ENCODE data around the gene COMMD7. TPM values are rescaled to one million over a fixed set of nuclear protein-coding genes. Genes with fewer than 3 reads are reported as not detected.
A peak's percentile ranks its signal among the peaks of the same experiment; 100 is the strongest.
"Not testable (repeated sequence)": the region's sequence is repeated elsewhere in the genome, so short reads cannot be mapped to it uniquely, and the experiment has no call there.

The COMMD7 gene
- total RNA-seq, 2 experiments from 2014 or later, result 52.6 to 55.6 TPM

- no peaks in the 10 kb centered on the region for H3K9me3 Mint-ChIP-seq
- POLR2A ChIA-PET, result interaction anchor here (0.5 to 2.6 kb wide), 5 partner anchors 25 to 393 kb away, joined by 3 to 12 read pairs (median 4); partner anchors contain the start of gene DNMT3B
- H3K27me3 Mint-ChIP-seq, result no peaks in the 10 kb centered on the region
- peak overlapping the region; percentile 74 for H3K4me3 Mint-ChIP-seq
- peaks cover 33% of the 10 kb centered on the region for H3K4me1 Mint-ChIP-seq
- ATAC-seq (ENCODE audit: low read depth), result peak; percentile 86
- peak overlapping the region; percentile 86 for H3K27ac Mint-ChIP-seq
- peak; percentile 42 for DNase-seq
- H3K36me3 Mint-ChIP-seq, result peaks cover 14% of the 10 kb centered on the region
Observed at GRCh38 chr20:32737371-32738223, 5.7 kb downstream of the COMMD7 start.

- peaks cover 22% of the 10 kb centered on the region for H3K4me1 Mint-ChIP-seq
- H3K36me3 Mint-ChIP-seq, result peaks cover 22% of the 10 kb centered on the region
- no peak overlapping the region for H3K4me3 Mint-ChIP-seq
- no peak for ATAC-seq (ENCODE audit: low read depth)
- no peak for DNase-seq
- H3K27me3 Mint-ChIP-seq, result no peaks in the 10 kb centered on the region
- H3K9me3 Mint-ChIP-seq, result no peaks in the 10 kb centered on the region
- POLR2A ChIA-PET, result interaction anchor here (3.6 kb wide), 1 partner anchor 11 kb away, joined by 16 read pairs; the partner anchor contains the start of gene COMMD7
- H3K27ac Mint-ChIP-seq, result peak overlapping the region; percentile 55
Observed at GRCh38 chr20:32731882-32732266, 11.4 kb downstream of the COMMD7 start.

- H3K9me3 Mint-ChIP-seq; H3K27me3 Mint-ChIP-seq; H3K4me3 Mint-ChIP-seq; ATAC-seq (ENCODE audit: low read depth); H3K27ac Mint-ChIP-seq; DNase-seq: not testable (repeated sequence)
- POLR2A ChIA-PET, result interaction anchor here (0.7 kb wide), 1 partner anchor 33 kb away, joined by 3 read pairs; no protein-coding TSS in a partner anchor
- peaks cover 26% of the 10 kb centered on the region for H3K36me3 Mint-ChIP-seq
- peaks cover 11% of the 10 kb centered on the region for H3K4me1 Mint-ChIP-seq
Observed at GRCh38 chr20:32729334-32729733, 13.9 kb downstream of the COMMD7 start.

GRCh38 chr20:32728435-32728834, 14.8 kb downstream of the COMMD7 start:
- not testable (repeated sequence) for DNase-seq; H3K4me3 Mint-ChIP-seq; H3K27ac Mint-ChIP-seq; ATAC-seq (ENCODE audit: low read depth); H3K9me3 Mint-ChIP-seq; H3K27me3 Mint-ChIP-seq
- peaks cover 11% of the 10 kb centered on the region for H3K4me1 Mint-ChIP-seq
- POLR2A ChIA-PET, result interaction anchor here (0.7 kb wide), 1 partner anchor 52 kb away, joined by 3 read pairs; no protein-coding TSS in a partner anchor
- peaks cover 26% of the 10 kb centered on the region for H3K36me3 Mint-ChIP-seq

- H3K27ac Mint-ChIP-seq, result no peak overlapping the region
- H3K36me3 Mint-ChIP-seq, result peaks cover 26% of the 10 kb centered on the region
- H3K4me3 Mint-ChIP-seq, result no peak overlapping the region
- ATAC-seq (ENCODE audit: low read depth), result no peak
- no peaks in the 10 kb centered on the region for H3K9me3 Mint-ChIP-seq
- no peak for DNase-seq
- H3K4me1 Mint-ChIP-seq, result peaks cover 11% of the 10 kb centered on the region
- no peaks in the 10 kb centered on the region for H3K27me3 Mint-ChIP-seq
- POLR2A ChIA-PET, result no interaction called here
Observed at GRCh38 chr20:32727683-32728082, 15.6 kb downstream of the COMMD7 start.

GRCh38 chr20:32718749-32719348, 24.4 kb downstream of the COMMD7 start:
- no peaks in the 10 kb centered on the region for H3K9me3 Mint-ChIP-seq
- H3K4me1 Mint-ChIP-seq, result peaks cover 4% of the 10 kb centered on the region
- H3K4me3 Mint-ChIP-seq, result no peak overlapping the region
- H3K27me3 Mint-ChIP-seq, result no peaks in the 10 kb centered on the region
- POLR2A ChIA-PET, result no interaction called here
- no peak for ATAC-seq (ENCODE audit: low read depth)
- H3K27ac Mint-ChIP-seq, result peak overlapping the region; percentile 7
- no peak for DNase-seq
- H3K36me3 Mint-ChIP-seq, result peaks cover 12% of the 10 kb centered on the region

GRCh38 chr20:32711346-32711745, 31.9 kb downstream of the COMMD7 start:
- Mint-ChIP-seq H3K36me3 (peaks cover 14% of the 10 kb centered on the region), H3K27me3 (no peaks in the 10 kb centered on the region), H3K4me1 (peaks cover 8% of the 10 kb centered on the region), H3K27ac (no peak overlapping the region), H3K9me3 (no peaks in the 10 kb centered on the region), H3K4me3 (no peak overlapping the region)
- ATAC-seq (ENCODE audit: low read depth) (no peak), DNase-seq (no peak)
- POLR2A ChIA-PET, result interaction anchor here (0.7 kb wide), 1 partner anchor 621 kb away, joined by 3 read pairs; no protein-coding TSS in a partner anchor

- Mint-ChIP-seq H3K36me3 (peaks cover 14% of the 10 kb centered on the region), H3K4me3 (no peak overlapping the region), H3K27me3 (no peaks in the 10 kb centered on the region), H3K4me1 (peaks cover 6% of the 10 kb centered on the region), H3K9me3 (no peaks in the 10 kb centered on the region), H3K27ac (no peak overlapping the region)
- no peak for ATAC-seq (ENCODE audit: low read depth)
- no peak for DNase-seq
- POLR2A ChIA-PET, result no interaction called here
Observed at GRCh38 chr20:32709632-32710121, 33.6 kb downstream of the COMMD7 start.

- POLR2A ChIA-PET; H3K4me3 Mint-ChIP-seq; H3K4me1 Mint-ChIP-seq; H3K27ac Mint-ChIP-seq; DNase-seq; H3K9me3 Mint-ChIP-seq; ATAC-seq (ENCODE audit: low read depth); H3K27me3 Mint-ChIP-seq: not testable (repeated sequence)
- H3K36me3 Mint-ChIP-seq, result peaks cover 18% of the 10 kb centered on the region
Observed at GRCh38 chr20:32709029-32709631, 34.1 kb downstream of the COMMD7 start.

- POLR2A ChIA-PET, result no interaction called here
Observed at GRCh38 chr20:32707691-32708581, 35.3 kb downstream of the COMMD7 start.

GRCh38 chr20:32706486-32706885, 36.8 kb downstream of the COMMD7 start:
- H3K27ac Mint-ChIP-seq, result no peak overlapping the region
- POLR2A ChIA-PET, result no interaction called here

More at GRCh38 chr20:32707691-32708581, 35.3 kb downstream of the COMMD7 start:
- Mint-ChIP-seq H3K27ac (peak overlapping the region; percentile 3), H3K27me3 (no peaks in the 10 kb centered on the region), H3K4me1 (peaks cover 4% of the 10 kb centered on the region), H3K36me3 (peaks cover 17% of the 10 kb centered on the region), H3K4me3 (no peak overlapping the region), H3K9me3 (no peaks in the 10 kb centered on the region)
- DNase-seq (no peak), ATAC-seq (ENCODE audit: low read depth) (no peak)

GRCh38 chr20:32702706-32703425, 40.4 kb downstream of the COMMD7 start:
- POLR2A ChIA-PET, result no interaction called here
- no peak for ATAC-seq (ENCODE audit: low read depth)
- Mint-ChIP-seq H3K27me3 (no peaks in the 10 kb centered on the region), H3K4me3 (no peak overlapping the region), H3K36me3 (peaks cover 20% of the 10 kb centered on the region), H3K4me1 (no peaks in the 10 kb centered on the region), H3K9me3 (no peaks in the 10 kb centered on the region), H3K27ac (no peak overlapping the region)
- DNase-seq, result no peak

More at GRCh38 chr20:32706486-32706885, 36.8 kb downstream of the COMMD7 start:
- DNase-seq (no peak), ATAC-seq (ENCODE audit: low read depth) (no peak)
- H3K36me3 Mint-ChIP-seq, result peaks cover 20% of the 10 kb centered on the region
- no peak overlapping the region for H3K4me3 Mint-ChIP-seq
- H3K4me1 Mint-ChIP-seq, result peaks cover 4% of the 10 kb centered on the region
- H3K9me3 Mint-ChIP-seq, result no peaks in the 10 kb centered on the region
- no peaks in the 10 kb centered on the region for H3K27me3 Mint-ChIP-seq
